Subcutaneous abdominal adipose tissue (tissue), 5 donors: ENCODE data around the gene FLAD1.
A peak's percentile ranks its signal among the peaks of the same experiment; 100 is the strongest.

Experiments
- H3K27ac ChIP-seq: one replicate; pipeline ENCODE4 v1.7.0; 2013; ENCODE audit warnings: low read depth, mild to moderate bottlenecking, inconsistent platforms, low read length, moderate library complexity
- H3K27me3 ChIP-seq, 5 donors: one replicate each; pipeline ENCODE4 v1.7.0; 2013; ENCODE audit warnings: low read length in 5 of 5, inconsistent platforms in 1 of 5; ENCODE audit not compliant: control insufficient read depth in 5 of 5, insufficient read depth in 4 of 5
- H3K36me3 ChIP-seq, 5 donors: one replicate each; pipeline ENCODE4 v1.7.0; 2013; ENCODE audit warnings: low read length in 5 of 5; ENCODE audit not compliant: control insufficient read depth in 5 of 5, insufficient read depth in 5 of 5
- H3K4me1 ChIP-seq, 5 donors: one replicate each; pipeline ENCODE4 v1.7.0; 2013; ENCODE audit warnings: low read length in 5 of 5, mild to moderate bottlenecking in 3 of 5, moderate library complexity in 1 of 5; ENCODE audit not compliant: control insufficient read depth in 5 of 5, insufficient read depth in 5 of 5
- H3K4me3 ChIP-seq, 5 donors: one replicate each; pipeline ENCODE4 v1.7.0; 2013; ENCODE audit warnings: low read length in 5 of 5, low read depth in 1 of 5
- H3K9ac ChIP-seq, 5 donors: one replicate each; pipeline ENCODE4 v1.7.0; 2013; ENCODE audit warnings: low read length in 5 of 5, mild to moderate bottlenecking in 4 of 5, moderate library complexity in 3 of 5
- H3K9me3 ChIP-seq, 5 donors: one replicate each; pipeline ENCODE4 v1.7.0; 2013; ENCODE audit warnings: low read length in 5 of 5; ENCODE audit not compliant: control insufficient read depth in 5 of 5
- donor health status: healthy.
- donor health status: healthy.
- donor health status: healthy.
- donor health status: healthy.
- donor health status: healthy.

Gene FLAD1

DNA sequence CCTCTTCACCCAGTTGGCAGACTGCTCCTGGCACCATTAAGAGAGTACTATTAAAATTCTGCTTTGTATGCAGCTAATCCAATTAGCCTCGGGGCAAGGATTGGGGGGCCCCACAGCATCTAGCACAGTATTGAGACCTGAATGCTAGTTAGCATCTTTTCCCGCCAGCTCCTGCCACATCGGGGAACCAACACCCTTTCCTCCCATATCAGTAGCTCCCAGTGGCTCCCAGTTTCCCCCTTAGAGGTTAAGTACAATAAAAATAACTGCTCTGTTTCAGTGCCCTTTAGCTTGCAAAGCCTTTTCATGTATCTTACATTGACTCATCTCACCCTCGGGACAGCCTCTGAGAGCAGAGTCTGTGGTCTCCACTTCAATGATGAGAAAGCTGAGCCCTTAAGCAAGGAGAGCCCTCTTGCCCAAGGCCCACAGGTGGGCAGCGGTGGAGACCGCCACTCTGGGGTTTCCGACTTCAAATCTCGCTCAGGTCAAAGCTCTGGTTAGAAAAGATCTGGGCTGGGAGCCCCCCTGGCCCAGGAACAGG is 42.4 kb upstream of the FLAD1 start:
- Histone ChIP-seq H3K4me1 (peaks cover 21 to 78% (median 73%) of the 10 kb centered on the region in 5 donors), H3K27ac (peak overlapping the region; percentile 74), H3K36me3 (peaks cover 0 to 7% (median 2%) of the 10 kb centered on the region in 5 donors), H3K9ac (peak overlapping the region in 1 of 5 donors; percentile 3), H3K9me3 (no peaks in the 10 kb centered on the region), H3K27me3 (no peaks in the 10 kb centered on the region), H3K4me3 (no peak overlapping the region)

DNA sequence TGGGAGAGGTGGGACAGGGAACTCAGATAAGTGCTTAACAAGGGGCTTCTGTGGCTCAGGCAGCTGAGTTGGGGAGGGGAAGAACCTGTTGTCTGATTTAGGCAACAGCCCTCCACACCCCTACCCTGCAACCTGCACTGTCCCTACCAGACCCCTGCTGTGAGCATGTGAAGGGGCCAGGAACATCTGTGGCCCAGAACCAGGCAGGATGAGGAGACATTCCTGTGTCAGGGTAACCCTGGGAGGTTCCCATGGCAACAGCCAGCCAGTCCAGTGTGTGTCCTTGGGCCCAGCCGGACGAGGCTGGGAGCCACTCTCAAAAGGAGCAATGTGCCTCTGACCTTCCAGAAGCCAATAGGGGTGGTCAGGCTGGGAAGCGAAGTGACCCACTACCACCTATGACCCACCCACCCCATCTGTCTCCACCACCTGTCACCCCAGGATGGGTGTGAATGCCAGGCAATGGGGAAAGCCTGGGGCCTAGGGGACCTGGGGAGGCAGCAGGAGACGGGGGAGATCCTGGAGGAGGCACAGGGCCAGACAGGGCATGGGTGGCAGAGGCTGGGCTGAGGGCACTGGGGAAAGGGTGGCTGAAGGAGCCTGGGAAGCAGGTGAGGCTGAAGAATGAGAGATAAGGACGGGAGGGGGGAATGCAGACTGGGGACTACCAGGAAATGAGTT is 41.7 kb upstream of the FLAD1 start:
- Histone ChIP-seq H3K27me3 (no peaks in the 10 kb centered on the region), H3K9ac (peak overlapping the region; percentile 45 to 63 (median 52)), H3K9me3 (no peaks in the 10 kb centered on the region), H3K36me3 (peaks cover 0 to 15% (median 6%) of the 10 kb centered on the region in 5 donors), H3K27ac (peak overlapping the region; percentile 74), H3K4me3 (no peak overlapping the region), H3K4me1 (peaks cover 21 to 77% (median 73%) of the 10 kb centered on the region in 5 donors)

DNA sequence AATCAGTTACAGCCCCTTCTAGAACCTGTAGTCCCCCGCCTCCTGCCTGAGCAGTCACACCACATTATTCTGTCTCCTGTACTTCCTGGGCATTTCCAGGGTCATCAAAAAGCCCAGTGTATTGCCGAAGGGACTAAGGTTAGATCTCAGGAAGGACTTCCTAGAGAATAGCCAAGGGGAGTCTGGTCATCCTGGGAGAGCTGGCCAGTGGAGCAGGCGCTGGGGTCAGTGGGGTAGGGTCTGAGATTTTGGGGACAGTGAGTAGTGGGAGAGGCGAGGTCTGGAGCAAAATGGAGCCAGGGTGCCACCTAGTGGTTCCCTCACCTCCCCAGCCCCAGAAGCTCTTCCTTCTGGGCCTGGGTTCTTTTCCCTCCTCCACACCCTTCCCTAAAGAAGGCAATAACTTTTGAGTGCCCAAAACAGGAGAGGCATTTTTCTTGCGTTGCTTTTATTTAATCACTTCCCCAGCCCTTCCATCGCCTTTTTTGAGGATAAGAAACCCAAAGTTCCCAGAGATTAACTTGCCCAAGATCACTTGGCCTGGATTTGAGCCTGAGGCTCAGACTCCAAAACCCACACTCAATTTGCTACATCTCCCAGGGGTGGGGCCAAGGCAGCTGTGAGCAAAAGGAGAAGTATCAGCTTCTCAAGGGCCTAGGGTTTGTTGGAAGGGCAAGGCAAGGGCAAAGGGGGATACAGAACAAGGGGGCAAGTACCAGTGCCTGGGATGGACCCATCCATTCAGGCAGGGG is 39.3 kb upstream of the FLAD1 start:
- peaks cover 21 to 67% (median 66%) of the 10 kb centered on the region in 5 donors for H3K4me1 ChIP-seq
- H3K9ac ChIP-seq = peak overlapping the region; percentile 16 to 72 (median 52)
- peaks cover 0 to 36% (median 21%) of the 10 kb centered on the region in 5 donors for H3K36me3 ChIP-seq
- H3K9me3 ChIP-seq = no peaks in the 10 kb centered on the region
- H3K4me3 ChIP-seq = no peak overlapping the region
- peak overlapping the region; percentile 74 for H3K27ac ChIP-seq
- H3K27me3 ChIP-seq = no peaks in the 10 kb centered on the region

DNA sequence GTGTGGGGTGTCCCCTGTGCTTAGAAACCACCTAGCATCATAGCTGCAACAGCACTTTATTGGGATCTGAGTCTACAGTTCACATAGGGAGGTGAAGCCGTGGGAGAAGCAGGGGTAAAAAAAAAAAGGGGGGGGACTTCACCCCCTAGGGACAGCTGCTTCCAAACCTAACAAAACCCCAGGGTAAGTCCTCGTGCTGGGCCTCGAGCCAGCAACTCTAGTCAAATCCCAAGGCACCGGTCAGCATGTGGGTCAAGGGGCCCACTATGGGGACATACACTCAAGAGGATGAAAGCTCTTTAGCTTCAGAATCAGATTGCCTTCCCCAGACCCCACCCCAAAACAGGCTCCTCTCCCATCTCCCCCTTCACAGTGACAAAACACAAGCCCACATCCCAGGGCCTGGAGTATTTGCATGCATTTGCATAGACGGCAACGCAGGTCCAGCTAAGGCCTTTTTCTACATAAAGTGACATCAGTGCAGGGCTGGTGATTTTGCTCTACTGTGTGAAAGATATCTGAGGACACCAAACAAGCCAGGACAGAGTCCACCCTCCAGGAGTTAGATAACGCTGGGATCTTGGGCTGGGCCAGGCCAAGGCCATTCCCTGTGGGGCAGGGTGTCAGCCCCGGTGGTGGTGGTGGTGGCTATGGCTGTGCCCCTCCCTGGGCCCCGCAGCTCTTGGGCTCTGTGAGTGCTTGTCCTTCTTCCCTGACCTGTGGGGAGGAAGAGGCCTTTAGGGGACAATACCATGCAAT is 38.6 kb upstream of the FLAD1 start:
- H3K4me3 ChIP-seq = peak overlapping the region in 1 of 5 donors; percentile 23
- H3K4me1 ChIP-seq = peaks cover 21 to 67% (median 66%) of the 10 kb centered on the region in 5 donors
- peaks cover 0 to 36% (median 21%) of the 10 kb centered on the region in 5 donors for H3K36me3 ChIP-seq
- no peaks in the 10 kb centered on the region for H3K9me3 ChIP-seq
- peak overlapping the region; percentile 16 to 72 (median 52) for H3K9ac ChIP-seq
- H3K27me3 ChIP-seq = no peaks in the 10 kb centered on the region
- peak overlapping the region; percentile 74 for H3K27ac ChIP-seq

DNA sequence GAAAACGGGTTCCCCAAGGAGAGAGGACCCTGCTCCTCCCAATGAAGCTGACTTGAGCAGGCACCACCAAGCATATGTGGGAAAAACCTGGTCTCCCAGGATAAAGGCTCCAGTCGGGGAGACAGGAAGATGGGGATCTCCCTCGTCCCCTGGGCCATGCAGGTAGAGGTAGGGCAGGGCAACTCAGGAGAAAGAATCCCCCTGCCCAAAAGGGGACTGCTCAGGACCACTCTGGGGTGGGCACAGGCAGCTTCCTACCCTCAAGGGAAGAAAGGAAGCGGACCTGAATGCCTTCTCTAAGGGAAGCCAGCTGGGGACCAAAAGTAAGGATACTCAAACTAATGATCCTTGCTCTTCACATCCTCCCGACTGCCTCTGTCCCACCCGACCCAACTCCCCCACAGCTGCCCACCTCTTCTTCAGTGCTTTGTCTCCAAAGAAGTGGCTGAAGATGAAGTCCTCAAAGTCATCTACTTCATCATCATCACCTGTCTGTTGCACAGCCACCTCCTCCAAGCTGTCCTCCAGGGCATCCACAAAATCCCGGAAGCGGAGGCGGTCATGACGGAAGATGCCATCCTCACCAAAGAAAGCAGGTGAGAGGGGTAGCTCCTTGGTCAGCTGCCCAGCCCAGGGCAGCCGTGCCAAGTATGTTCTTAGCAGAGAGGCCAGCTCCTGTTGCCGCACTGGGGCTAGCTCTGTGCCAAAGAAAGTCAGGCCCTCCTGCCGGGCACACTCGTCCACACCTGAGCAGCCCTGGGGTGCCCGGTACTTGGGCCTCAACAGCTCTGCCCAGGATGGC is 37.8 kb upstream of the FLAD1 start:
- H3K4me1 ChIP-seq = peaks cover 21 to 61% (median 61%) of the 10 kb centered on the region in 5 donors
- peaks cover 0 to 38% (median 22%) of the 10 kb centered on the region in 5 donors for H3K36me3 ChIP-seq
- H3K9ac ChIP-seq = peak overlapping the region in 1 of 5 donors; percentile 20
- H3K9me3 ChIP-seq = no peaks in the 10 kb centered on the region
- peak overlapping the region; percentile 74 for H3K27ac ChIP-seq
- H3K27me3 ChIP-seq = no peaks in the 10 kb centered on the region
- peak overlapping the region in 2 of 5 donors; percentile 17 to 23 for H3K4me3 ChIP-seq

DNA sequence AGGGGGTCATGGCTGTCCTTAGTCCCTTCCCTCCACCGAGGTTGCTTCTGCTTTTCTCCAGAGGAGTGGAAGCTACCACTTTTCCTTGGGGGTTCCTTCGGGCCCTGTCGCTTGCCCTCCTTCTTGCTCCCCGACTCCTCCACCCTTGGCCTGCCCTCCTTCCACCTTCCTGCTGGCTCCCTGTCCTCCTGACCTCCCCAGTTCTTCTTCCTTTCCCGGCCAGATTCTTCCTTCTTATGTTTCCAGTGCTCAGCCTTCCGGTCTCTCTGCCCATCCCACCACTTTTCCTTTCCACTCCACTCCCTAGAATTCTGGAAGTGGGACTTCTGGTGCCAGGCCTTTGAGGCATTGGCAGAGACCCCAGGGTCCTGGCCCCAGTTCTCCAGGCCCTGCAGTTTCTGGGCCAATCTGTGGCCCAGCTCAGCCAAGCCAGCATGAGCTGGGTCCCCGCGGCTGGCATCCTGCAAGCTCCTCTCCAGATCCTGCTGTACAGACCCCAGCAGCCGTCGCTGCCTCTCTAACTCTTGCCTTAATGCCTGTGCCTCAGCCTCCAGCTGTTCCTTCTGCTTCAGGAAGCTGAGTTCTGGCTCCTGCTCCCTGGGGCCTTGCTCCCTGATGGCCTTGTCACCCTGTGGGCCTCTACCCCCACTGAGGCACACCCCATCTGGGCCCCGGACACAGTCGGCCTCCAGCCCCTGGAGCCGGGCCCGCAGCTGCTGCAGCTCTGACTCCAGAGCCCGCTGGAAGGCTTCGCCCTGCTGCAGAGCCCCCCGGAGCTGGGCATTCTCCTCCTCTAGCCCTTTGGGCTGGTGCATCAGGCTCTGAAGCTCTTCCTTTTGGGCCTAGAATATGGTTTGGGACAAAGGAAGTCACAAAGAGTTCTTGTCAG is 36.9 kb upstream of the FLAD1 start:
- Histone ChIP-seq H3K9me3 (no peaks in the 10 kb centered on the region), H3K36me3 (peaks cover 0 to 47% (median 31%) of the 10 kb centered on the region in 5 donors), H3K4me3 (no peak overlapping the region), H3K9ac (no peak overlapping the region), H3K27me3 (no peaks in the 10 kb centered on the region), H3K27ac (no peak overlapping the region), H3K4me1 (peaks cover 21 to 53% (median 52%) of the 10 kb centered on the region in 5 donors)

DNA sequence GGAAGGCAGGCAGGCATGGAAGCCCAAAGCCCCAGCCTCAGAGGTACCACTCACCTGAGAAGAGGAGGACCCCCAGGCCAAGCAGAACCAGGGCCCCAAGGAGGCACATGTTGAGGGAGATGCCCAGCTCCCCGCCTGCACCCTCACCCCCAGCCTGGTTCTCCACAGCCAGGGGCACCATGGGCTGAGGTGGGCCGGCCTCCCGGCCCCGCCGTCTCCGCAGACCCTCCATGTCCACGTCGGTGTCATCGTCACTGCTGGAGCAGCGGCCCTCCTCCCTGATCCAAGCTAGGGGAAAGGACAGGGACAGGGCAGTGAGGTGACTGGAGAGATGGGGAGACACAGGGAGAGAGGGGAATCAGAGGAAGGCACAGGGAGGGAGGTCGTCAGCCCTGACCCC is 35.1 kb upstream of the FLAD1 start:
- Histone ChIP-seq H3K36me3 (peaks cover 0 to 54% (median 32%) of the 10 kb centered on the region in 5 donors), H3K27ac (no peak overlapping the region), H3K27me3 (no peaks in the 10 kb centered on the region), H3K4me1 (peaks cover 12 to 49% (median 46%) of the 10 kb centered on the region in 5 donors), H3K4me3 (no peak overlapping the region), H3K9me3 (no peaks in the 10 kb centered on the region), H3K9ac (no peak overlapping the region)

DNA sequence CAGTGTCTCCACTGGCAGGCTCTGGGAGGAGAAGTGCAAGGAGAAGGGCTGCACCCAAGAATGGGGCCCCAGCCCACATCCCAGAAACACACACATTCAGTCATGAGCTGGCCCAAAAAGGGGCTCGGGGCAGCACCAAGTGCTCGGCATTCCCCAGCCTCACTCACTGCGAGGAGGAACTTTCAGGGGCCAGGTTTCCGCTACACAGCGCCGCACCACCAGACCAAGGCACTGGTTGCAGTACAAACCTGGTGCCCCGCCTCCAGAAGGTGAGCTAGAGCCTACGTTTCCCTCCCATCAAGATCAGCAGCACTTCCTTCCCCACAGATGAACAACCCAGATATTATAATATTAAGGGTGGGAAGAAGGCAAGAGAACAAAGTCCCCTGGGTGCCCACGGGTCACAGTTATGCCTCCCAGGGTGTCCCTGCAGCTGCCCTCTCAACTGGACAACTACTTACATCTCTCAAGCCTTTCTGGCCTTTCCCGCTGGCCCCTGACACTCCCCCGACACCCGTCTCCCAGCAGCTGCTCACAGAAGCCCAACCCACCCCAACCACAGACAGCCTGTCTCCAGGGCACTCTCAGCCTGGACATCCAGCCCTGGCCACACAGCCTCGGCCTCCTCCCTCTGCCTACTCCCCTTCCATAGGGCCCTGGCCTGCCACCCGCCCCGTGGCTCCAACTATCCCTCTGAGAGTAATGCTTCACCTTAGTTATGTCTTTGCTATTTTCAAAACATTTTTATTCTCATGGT is 31.1 kb upstream of the FLAD1 start:
- H3K9ac ChIP-seq = peak overlapping the region in 2 of 5 donors; percentile 15 to 35
- no peak overlapping the region for H3K4me3 ChIP-seq
- no peak overlapping the region for H3K27ac ChIP-seq
- H3K27me3 ChIP-seq = no peaks in the 10 kb centered on the region
- no peaks in the 10 kb centered on the region for H3K9me3 ChIP-seq
- H3K36me3 ChIP-seq = peaks cover 0 to 35% (median 26%) of the 10 kb centered on the region in 5 donors
- peaks cover 13 to 54% (median 51%) of the 10 kb centered on the region in 5 donors for H3K4me1 ChIP-seq
